K562 (cell line): ENCODE results near the gene LDAH. TPM values are rescaled to one million over a fixed set of nuclear protein-coding genes. Genes with fewer than 3 reads are reported as not detected.

Experiments
- ATAC-seq: fragments of 200-7000 bp; cut with Tn5 transposase; 3 replicates; pipeline ENCODE4 v1.9.1; 2020; ENCODE audit warnings: moderate library complexity
- BruUV-seq: library from RNA; stranded (reverse); fragments of 400-500 nt; replicated peaks from 2 replicates; lab custom pipeline; 2021; lab: Mats Ljungman, UMichigan
- CTCF ChIA-PET: fragments of 300-600 bp; formaldehyde crosslinking; extraction: SDS; loops from one replicate; lab custom pipeline; 2021; ENCODE audit warnings: low intra/inter-chr PET ratio; lab: Yijun Ruan, JAX
- POLR2A ChIA-PET: fragments of 300-600, 350-650 bp; sonication (Branson Sonifier 250); formaldehyde crosslinking; extraction: SDS; loops from one replicate; lab custom pipeline; 2021; ENCODE audit warnings: antibody characterized with exemption, inconsistent platforms; lab: Yijun Ruan, JAX
- DNase-seq, 4 experiments: peaks; one replicate each; pipeline versions ENCODE4 v3.0.0 to v3.0.0-alpha.2; 2011 to 2018; ENCODE audit warnings: low spot score in 3 of 4, mixed read lengths in 3 of 4; ENCODE audit errors: extremely low read depth in 1 of 4
- FAIRE-seq: peaks from 2 replicates; lab custom pipeline; 2011; peaks lifted over from hg19 to GRCh38; lab: Jason Lieb, UNC
- H2AFZ ChIP-seq: 2 replicates; pipeline ENCODE4 v1.6.0; 2011; ENCODE audit warnings: low read depth, low read length, control low read depth, inconsistent platforms
- H3K27ac ChIP-seq: fragments of 200-600 bp; 3 replicates; pipeline ENCODE4 v1.8.0; 2011; ENCODE audit warnings: low read depth, mild to moderate bottlenecking, control low read depth, inconsistent platforms, low read length, moderate library complexity, mixed read lengths; ENCODE audit errors: extremely low read depth
- H3K27me3 ChIP-seq, 2 experiments: fragments of 300-600 bp in 1 of 2; 2 replicates in 1 of 2; 3 replicates in 1 of 2; pipeline versions ENCODE4 v1.6.0 to v1.8.0; 2011; ENCODE audit warnings: inconsistent platforms in 2 of 2, low read length in 2 of 2, mild to moderate bottlenecking in 1 of 2, mixed read lengths in 1 of 2, moderate library complexity in 1 of 2; ENCODE audit not compliant: control insufficient read depth in 2 of 2, insufficient read depth in 2 of 2
- H3K36me3 ChIP-seq: fragments of 300-600 bp; 3 replicates; pipeline ENCODE4 v1.8.0; 2011; ENCODE audit warnings: mild to moderate bottlenecking, low read length, inconsistent platforms; ENCODE audit not compliant: control insufficient read depth, insufficient read depth
- H3K4me1 ChIP-seq, 2 experiments: fragments of 200-600 bp in 1 of 2; replicated peaks in 1 of 2; 2 replicates in 1 of 2; 3 replicates in 1 of 2; pipeline versions ENCODE4 v1.5.1 to v1.8.0; 2011; ENCODE audit warnings: inconsistent platforms in 2 of 2, low read length in 2 of 2, mild to moderate bottlenecking in 1 of 2, mixed read lengths in 1 of 2, moderate library complexity in 1 of 2; ENCODE audit not compliant: control insufficient read depth in 2 of 2, insufficient read depth in 2 of 2
- H3K4me2 ChIP-seq: 2 replicates; pipeline ENCODE4 v1.6.1; 2011; ENCODE audit warnings: low read length, control low read depth, inconsistent platforms, mixed read lengths; ENCODE audit not compliant: insufficient read depth
- H3K4me3 ChIP-seq: fragments of 200-600 bp; sonication (generic), shearing (Covaris generic); 2 replicates; pipeline ENCODE4 v1.5.1; 2016; ENCODE audit warnings: control low read depth, inconsistent platforms
- H3K79me2 ChIP-seq: fragments of 200-600 bp; 3 replicates; pipeline ENCODE4 v1.8.0; 2011; ENCODE audit warnings: low read length, inconsistent platforms; ENCODE audit not compliant: control insufficient read depth, insufficient read depth
- H3K9ac ChIP-seq, 2 experiments: 2 replicates each; pipeline versions ENCODE4 v1.6.0 to v1.6.1; 2011; ENCODE audit warnings: low read depth in 2 of 2, low read length in 2 of 2, control low read depth in 1 of 2, inconsistent platforms in 1 of 2, mild to moderate bottlenecking in 1 of 2, mixed read lengths in 1 of 2; ENCODE audit not compliant: insufficient read depth in 1 of 2
- H3K9me1 ChIP-seq: one replicate; pipeline ENCODE4 v1.6.0; 2011; ENCODE audit warnings: inconsistent platforms, mild to moderate bottlenecking, low read length, moderate library complexity; ENCODE audit not compliant: control insufficient read depth, insufficient read depth
- H3K9me3 ChIP-seq: replicated peaks from 2 replicates; pipeline ENCODE4 v1.5.1; 2011; ENCODE audit warnings: low read depth, low read length, inconsistent platforms; ENCODE audit not compliant: control insufficient read depth, insufficient read depth
- H4K20me1 ChIP-seq: replicated peaks from 2 replicates; pipeline ENCODE4 v1.6.1; 2011; ENCODE audit warnings: low read length, inconsistent platforms, mixed read lengths; ENCODE audit not compliant: control insufficient read depth, insufficient read depth
- CHCHD3 ChIP-seq: fragments of 250-450 bp; sonication (Bioruptor Pico); IDR thresholded peaks from 2 replicates; pipeline ENCODE4 v2.1.2; 2022; ENCODE audit warnings: mild to moderate bottlenecking
- IRF2 ChIP-seq: sonication (generic); formaldehyde crosslinking; IDR thresholded peaks from 2 replicates; pipeline ENCODE4 v1.8.1; 2022; ENCODE audit warnings: mild to moderate bottlenecking, missing genetic modification reagents
- PCBP1 ChIP-seq: fragments of 200-400 bp; formaldehyde crosslinking; IDR thresholded peaks from 2 replicates; pipeline ENCODE4 v1.6.1; 2018; ENCODE audit warnings: mild to moderate bottlenecking, low read depth, low read length; ENCODE audit not compliant: poor library complexity, severe bottlenecking
- TCF7L2 ChIP-seq: fragments of 150-350 bp; IDR thresholded peaks from 2 replicates; pipeline ENCODE4 v1.6.1; 2016; ENCODE audit warnings: low read depth, mild to moderate bottlenecking, low read length, moderate library complexity
- ZNF263 ChIP-seq: sonication (generic); formaldehyde crosslinking; IDR thresholded peaks from 2 replicates; pipeline ENCODE4 v1.8.0; 2022; ENCODE audit warnings: mild to moderate bottlenecking, missing genetic modification reagents, borderline replicate concordance
- ZNF274 ChIP-seq: IDR thresholded peaks from 2 replicates; pipeline ENCODE4 v1.6.1; 2011; ENCODE audit warnings: low read depth, mild to moderate bottlenecking, low read length, moderate library complexity, borderline replicate concordance
- WGBS: fragments of 100-300 bp; shearing (Covaris generic); methylation state at CpG from one replicate; pipeline ENCODE4 v1.1.6; 2016; ENCODE audit warnings: low coverage, mixed read lengths; ENCODE audit not compliant: insufficient coverage; ENCODE audit errors: missing lambda C conversion rate; 5-methylcytosine and 5-hydroxymethylcytosine counted together
- in situ Hi-C: fragments of 300-500 bp; cut with MboI; formaldehyde crosslinking; loops from 4 replicates; pipeline ENCODE4 v1.15.0; 2018; ENCODE audit warnings: inconsistent platforms, mixed read lengths
- intact Hi-C: fragments of 100-400 bp; cut with micrococcal nuclease; formaldehyde crosslinking; loops from 2 replicates; pipeline ENCODE4 v1.14.2; 2022
- polyA plus RNA-seq, 8 experiments: library from polyadenylated mRNA; depleted of rRNA in 4 of 8; stranded (reverse) in 5 of 8; unstranded in 3 of 8; fragments of >200 nt; fragmentation: Nextera tagmentation in 2 of 8; fragmentation: Illumina TruSeq in 1 of 8; extraction: Ambion mirVana in 2 of 8; extraction: Trizol in 1 of 8; gene quantifications; 2 replicates each; pipeline versions ENCODE4 v1.2.1 to v1.2.3, GENCODE V29; 2011 to 2014; ENCODE audit warnings: inconsistent platforms in 1 of 8, missing spikeins in 1 of 8
- total RNA-seq, 7 experiments: library from RNA; depleted of rRNA in 6 of 7; stranded (reverse); fragments of >200 nt in 6 of 7; fragmentation: Illumina TruSeq in 2 of 7; extraction: Trizol in 2 of 7; gene quantifications; 2 replicates each; pipeline versions ENCODE4 v1.2.1 to v1.2.3, GENCODE V29; 2011 to 2021; ENCODE audit warnings: low replicate concordance in 1 of 7
- TF ChIP-seq, protein P1 (sequence below): fragments of 250-450 bp; sonication (Bioruptor Pico); IDR thresholded peaks from 2 replicates; pipeline ENCODE4 v1.8.0; 2022; ENCODE audit warnings: moderate library complexity, mild to moderate bottlenecking, inconsistent platforms

Gene LDAH
- total and polyA plus RNA-seq, 9 of the 15 experiments (the other 6 are each of a cell fraction or from before 2014, with no cell fraction given): 22.3 to 60.1 (median 40.0) TPM

DNA sequence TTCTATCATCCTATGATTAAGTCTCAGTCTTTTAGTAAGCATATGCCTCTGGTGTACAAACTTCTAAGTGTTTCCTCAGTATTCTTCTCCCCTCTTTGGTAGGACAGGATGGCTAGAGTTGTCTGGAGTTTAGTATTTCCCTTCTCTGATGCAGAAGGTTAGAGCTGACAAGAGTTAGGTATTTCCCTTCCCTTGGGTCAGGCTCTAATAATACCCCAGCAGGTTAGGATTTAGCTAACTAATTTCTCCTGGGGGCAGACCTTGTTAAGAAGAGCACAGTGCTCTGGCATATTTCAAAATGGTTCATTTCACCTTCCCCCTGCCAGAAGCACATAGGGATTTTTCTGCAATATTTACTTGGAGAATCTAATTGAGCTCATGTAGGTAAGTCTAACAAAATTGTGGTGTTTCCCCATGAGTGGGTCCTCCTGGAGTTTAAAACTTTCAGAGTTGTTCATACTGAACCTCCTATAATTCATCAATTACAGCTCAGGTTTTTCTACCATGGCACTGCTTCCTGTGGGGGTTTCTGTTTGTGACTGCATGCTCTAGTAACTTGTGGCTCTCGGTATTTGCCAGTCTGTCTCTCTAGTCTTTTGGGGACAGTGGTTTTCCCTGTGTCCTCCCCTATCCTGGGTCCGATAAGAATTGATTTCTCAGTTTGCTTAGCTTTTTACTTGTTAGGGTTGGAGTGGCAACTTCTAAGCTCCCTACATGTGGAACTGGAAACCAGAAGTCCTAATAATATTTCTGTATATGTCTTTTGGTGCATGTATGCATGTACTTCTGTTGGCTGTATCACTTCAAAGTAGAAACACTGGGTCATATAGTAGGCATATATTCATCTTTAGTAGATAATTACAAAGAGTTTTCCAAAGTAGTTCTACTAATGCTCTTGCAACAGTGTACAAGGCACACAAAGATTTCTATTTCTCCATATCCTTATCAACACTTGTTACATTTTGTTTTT is 78.2 kb downstream of the LDAH start:
- Histone ChIP-seq H3K36me3 (no peaks in the 10 kb centered on the region; the same call in 1 of the 3 replicates), H3K4me1 (peaks cover 0 to 2% of the 10 kb centered on the region in 2 experiments; a peak in 1 of 5 replicates), H2AFZ (no peak overlapping the region), H3K27me3 (no peaks in the 10 kb centered on the region), H3K9me1 (no peaks in the 10 kb centered on the region), H3K79me2 (no peaks in the 10 kb centered on the region), H4K20me1 (no peaks in the 10 kb centered on the region), H3K4me3 (no peak overlapping the region), H3K9me3 (no peaks in the 10 kb centered on the region), H3K4me2 (no peak overlapping the region), H3K9ac (no peak overlapping the region), H3K27ac (no peak overlapping the region)
- ChIA-PET CTCF (no interaction called here), POLR2A (no interaction called here)
- FAIRE-seq (no peak), DNase-seq (no peak), ATAC-seq (no peak)
- intact Hi-C loops (no loop called here), in situ Hi-C loops (no loop called here)
- no TSS peak for BruUV-seq
- TF ChIP-seq IRF2 (no peak), ZNF274 (no peak), TCF7L2 (no peak), CHCHD3 (no peak), ZNF263 (CRISPR knock-in tag) (no peak), PCBP1 (no peak)
- TF ChIP-seq, protein P1, sequence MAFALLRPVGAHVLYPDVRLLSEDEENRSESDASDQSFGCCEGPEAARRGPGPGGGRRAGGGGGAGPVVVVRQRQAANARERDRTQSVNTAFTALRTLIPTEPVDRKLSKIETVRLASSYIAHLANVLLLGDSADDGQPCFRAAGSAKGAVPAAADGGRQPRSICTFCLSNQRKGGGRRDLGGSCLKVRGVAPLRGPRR (CRISPR knock-in tag): no peak
- 91% methylated on average over 2 of the region's 2 CpGs for WGBS
